Activated naive CD4-positive, alpha-beta T cell treated with anti-CD3 and anti-CD28 coated beads, Interleukin-2, amount 50 U/mL, for 16 hours (primary cell): ENCODE measurements around the gene SFN.
"Not testable (repeated sequence)": the region's sequence is repeated elsewhere in the genome, so short reads cannot be mapped to it uniquely, and the experiment has no call there.

Source experiments
- DNase-seq: peaks from one replicate; pipeline ENCODE4 v3.0.0-alpha.2; 2020

The SFN gene

DNA sequence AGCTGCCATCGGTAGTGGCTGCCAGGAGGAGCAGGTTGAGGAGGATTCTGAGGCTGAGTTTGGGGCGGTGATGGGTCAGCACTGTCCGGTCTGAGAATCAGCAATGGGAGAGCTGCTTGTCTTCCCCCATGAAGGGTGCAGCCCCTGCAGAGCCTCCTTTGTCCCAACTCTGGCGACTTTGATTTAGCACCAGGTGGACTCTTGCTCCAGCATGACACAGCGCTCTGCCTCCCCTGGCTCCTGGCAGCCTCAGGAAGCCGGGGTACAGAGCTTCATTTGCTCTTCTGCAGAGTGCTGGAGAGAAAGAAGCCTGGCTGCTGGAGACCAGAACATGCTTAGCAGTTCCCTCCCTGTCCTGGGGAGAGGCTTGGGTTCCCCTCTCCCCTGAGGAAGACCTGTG, 23.2 kb upstream of the SFN start:
- no peak for DNase-seq

GRCh38 chr1:26844424-26845196, 18.3 kb upstream of the SFN start:
- no peak for DNase-seq

DNA sequence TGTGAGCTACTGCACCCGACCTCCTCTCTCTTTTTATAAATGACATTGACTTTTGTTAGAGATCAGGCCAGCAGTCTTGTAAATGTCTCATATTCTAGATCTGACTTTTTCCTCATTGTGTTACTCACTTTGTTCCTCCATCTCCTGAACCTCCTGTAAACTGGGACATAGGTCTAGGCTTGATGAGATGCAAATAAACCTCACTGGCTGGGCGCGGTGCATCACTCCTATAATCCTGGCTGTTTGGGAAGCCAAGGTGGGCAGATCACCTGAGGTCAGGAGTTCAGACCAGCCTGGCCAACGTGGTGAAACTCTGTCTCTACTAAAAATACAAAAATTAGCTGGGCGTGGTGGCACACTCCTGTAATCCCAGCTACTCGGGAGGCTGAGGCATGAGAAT, 15.1 kb upstream of the SFN start:
- not testable (repeated sequence) for DNase-seq

GRCh38 chr1:26848499-26848898, 14.4 kb upstream of the SFN start:
- no peak for DNase-seq

DNA sequence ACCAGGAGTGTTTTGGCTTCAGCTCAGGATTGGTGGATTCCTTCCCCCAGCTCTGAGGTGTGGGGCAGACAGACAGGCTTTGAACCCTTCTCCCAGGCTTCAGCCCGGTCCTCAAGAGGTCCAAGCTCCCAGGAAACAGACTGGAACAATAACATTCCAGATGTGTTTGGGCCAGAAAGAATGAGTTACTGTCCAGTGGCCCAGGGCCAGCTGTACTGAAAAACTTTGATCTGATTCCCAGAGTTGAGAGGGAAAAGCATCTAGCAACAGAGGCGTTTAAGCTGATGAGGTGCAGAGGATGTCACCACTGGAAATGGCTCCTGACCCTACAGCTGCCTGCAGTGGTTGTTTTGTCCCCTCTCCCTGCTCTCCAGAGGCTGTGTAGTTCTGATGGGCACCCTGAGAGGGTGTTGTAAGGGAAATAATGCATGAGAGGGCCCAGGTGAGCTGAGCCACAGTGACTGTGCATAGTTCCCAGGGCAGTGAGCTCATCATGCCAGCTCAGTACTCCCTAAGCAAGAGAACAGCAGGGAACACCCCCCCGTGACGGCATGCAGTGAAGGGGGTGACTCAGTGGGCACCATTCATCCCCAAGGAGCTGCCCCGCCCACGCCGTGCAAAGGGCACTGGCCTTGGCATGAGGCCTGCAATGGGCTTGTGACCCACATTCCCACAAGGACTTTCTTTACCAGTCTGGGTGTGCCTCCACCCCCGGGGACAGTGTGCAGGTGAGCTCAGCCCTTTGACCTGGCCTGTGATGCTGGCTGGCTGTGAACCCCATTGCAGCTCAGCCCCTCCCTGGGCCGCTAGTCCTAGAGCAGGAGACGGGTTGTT, 13.8 kb upstream of the SFN start:
- no peak for DNase-seq

DNA sequence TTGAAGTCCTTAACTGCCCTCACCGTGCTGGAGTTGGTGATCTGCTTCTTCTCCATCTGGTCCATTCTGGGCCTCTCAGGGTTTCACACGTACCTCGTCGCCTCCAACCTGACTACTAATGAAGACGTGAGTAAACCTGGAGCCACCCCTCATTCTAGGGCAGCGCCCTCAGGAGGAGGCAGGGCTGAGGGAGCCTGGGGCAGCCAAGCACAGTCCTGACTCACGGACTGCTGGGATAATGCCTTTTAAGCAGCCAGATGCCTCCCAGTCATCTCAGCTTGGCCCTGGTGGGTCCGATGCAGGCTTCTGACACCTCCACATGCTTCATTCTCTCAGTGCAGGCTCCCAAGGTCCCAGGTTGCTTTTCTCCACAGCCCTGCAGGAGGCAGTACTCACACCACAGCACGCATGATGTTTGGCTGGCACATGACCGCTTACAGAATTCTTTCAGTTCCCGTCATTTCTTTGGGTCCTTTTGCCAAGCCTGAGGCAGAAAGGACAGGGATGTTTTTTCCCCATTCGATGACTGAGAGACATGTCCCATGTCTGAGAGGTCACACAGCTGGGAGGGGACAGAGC, 11.8 kb upstream of the SFN start:
- no peak for DNase-seq

GRCh38 chr1:26852701-26853100, 10.2 kb upstream of the SFN start:
- DNase-seq = no peak

- DNase-seq = peak; percentile 81
Measured at GRCh38 chr1:26853156-26853555, 9.8 kb upstream of the SFN start.

DNA sequence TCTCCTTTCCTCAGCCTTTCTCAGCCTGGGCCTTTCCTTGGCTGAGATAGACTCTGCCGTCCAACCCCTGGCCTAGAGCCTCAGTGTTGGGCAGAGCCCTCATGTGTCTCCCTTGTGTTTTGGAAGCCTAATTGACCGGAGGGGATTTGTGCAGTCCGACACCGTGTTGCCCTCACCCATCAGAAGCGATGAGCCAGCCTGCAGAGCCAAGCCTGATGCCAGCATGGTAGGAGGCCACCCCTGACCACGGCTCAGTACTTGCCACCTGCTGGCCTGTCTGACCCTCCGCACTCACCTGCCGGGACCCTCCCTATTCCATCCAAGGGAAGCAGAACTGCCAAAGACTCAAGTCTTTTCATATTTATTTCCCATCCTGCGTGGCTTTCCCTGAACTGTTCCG, 9.3 kb upstream of the SFN start:
- DNase-seq = no peak

DNA sequence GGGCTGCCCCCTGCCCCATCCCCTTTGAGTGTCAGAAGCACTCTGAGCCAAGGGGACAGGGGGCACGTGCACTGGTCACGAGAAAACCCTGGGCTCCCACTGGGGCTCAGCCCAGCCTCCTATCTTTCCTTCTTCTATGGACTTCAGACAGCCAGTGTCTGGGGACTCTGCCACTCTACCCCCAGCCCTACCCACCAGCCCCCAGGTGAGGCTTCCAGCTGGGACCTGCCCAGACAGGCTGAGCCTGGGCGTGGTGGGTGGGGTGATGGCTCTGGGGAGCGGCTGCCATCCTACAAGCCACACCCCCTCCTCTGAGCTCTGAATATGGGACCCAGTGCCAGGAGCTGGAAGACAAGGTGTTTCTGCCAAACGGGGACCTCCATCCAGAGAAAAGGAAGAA, 8.0 kb upstream of the SFN start:
- no peak for DNase-seq

GRCh38 chr1:26855636-26856035, 7.3 kb upstream of the SFN start:
- DNase-seq = no peak

GRCh38 chr1:26856181-26856580, 6.8 kb upstream of the SFN start:
- DNase-seq = no peak

GRCh38 chr1:26856604-26857469, 6.1 kb upstream of the SFN start:
- DNase-seq = no peak

- DNase-seq = no peak
Measured at GRCh38 chr1:26857473-26858060, 5.4 kb upstream of the SFN start.

- no peak for DNase-seq
Measured at GRCh38 chr1:26858160-26858559, 4.8 kb upstream of the SFN start.

GRCh38 chr1:26858891-26859640, 3.9 kb upstream of the SFN start:
- DNase-seq = no peak

DNA sequence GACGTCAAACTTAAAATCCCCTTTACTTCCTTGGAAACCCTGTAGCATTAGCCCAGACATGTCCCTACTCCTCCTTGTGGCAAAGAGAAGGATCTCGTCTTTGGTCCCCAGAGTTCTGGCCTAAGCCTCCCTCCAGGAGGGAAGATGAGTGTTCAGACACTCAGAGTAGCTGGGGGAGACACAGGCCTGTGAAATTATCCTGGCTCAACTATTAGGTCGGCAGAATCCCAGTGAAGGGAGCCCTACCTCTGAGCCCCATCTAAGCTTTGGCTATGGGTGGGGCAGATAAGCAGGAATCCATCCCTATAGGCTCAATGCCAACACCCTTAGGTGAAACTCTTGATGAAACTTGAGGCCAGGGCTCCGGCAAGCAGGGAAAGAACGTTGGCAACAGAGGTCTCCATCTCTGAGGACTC, 1.7 kb upstream of the SFN start:
- no peak for DNase-seq

GRCh38 chr1:26861889-26862378, 1.0 kb upstream of the SFN start:
- no peak for DNase-seq

GRCh38 chr1:26863685-26864077, 732 bp downstream of the SFN start:
- no peak for DNase-seq

DNA sequence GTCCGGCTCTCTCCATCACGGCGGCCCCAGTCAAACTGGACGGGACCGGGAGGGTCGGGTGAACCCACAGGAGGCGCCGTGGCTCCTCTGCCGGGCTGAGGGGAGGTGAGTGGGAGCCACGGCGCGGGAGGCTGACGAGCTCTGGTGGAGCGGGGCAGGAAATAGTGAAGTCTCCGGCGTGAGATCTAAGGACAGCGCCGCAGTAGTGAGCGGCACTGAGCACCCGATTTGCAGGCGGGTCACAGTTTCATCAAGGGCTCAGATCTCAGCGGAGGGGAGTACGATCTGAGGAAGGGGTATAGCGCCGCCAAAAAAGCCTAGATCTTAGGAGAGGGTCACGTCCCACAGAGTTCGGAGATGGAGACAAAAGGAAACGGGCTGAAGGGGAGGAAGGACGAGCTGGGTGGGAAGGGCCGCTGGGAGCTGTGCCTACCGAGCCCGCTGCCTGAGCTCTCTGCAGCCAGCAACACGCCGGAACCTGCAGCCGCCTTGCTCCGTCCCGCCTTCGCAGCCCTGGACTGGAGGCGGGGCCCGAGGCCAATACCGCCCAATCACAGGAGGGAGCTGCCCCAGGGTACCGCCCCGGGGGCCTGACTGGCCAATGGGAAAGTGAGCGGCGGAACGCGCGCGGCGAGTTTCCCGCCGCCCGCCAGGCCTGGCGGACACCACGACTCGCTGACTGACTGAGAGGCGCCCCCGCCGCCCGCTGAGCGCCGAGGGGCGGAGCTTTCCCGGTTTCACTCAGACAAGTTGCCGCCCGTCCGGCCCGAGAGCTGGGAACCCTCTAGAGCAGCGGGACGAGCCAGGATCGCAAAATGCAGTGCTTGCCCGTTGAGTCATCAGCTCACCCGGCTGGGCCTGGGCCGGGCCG, 1.9 kb downstream of the SFN start:
- peak; percentile 94 for DNase-seq

- DNase-seq = not testable (repeated sequence)
Measured at GRCh38 chr1:26873097-26873496, 10.1 kb downstream of the SFN start.
